NCI-H2107 treated with DMSO at 0.1 percent for 48 hours (cell line): ENCODE data around the gene CFAP100.
A peak's percentile ranks its signal among the peaks of the same experiment; 100 is the strongest.

Experiments
- DNase-seq: peaks from one replicate; lab custom pipeline; 2025; ENCODE audit not compliant: unreplicated experiment; lab: John Stamatoyannopoulos, UW

Gene CFAP100

DNA sequence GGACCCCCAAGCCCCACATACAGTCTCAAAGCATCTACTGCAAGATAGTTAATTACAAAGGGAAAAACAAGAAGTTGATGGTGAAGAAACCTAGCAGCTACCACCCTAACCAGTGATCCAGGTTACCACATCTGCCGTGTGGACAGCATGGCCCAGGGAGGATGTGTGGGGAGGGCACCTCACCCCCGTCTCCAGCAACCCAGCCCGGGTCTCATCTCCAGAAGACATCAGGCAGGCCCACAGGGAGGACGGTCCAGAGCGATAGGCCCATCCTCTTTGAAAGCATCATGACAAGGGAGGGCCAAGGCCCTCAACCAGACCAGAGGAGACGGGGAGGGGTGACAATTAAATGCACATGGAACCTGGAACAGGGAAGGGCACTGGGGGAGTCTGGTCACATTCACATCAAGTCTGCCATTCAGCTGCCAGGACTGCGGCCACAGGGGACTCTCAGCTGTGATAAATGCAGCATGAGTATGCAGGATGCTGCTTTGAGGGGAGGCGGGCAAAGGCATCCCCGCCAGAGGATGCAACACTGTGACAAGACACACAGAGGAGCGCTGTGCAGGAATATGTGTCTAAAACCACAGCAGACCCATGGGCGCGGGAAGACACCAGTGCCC, 62.2 kb downstream of the CFAP100 start:
- no peak for DNase-seq

DNA sequence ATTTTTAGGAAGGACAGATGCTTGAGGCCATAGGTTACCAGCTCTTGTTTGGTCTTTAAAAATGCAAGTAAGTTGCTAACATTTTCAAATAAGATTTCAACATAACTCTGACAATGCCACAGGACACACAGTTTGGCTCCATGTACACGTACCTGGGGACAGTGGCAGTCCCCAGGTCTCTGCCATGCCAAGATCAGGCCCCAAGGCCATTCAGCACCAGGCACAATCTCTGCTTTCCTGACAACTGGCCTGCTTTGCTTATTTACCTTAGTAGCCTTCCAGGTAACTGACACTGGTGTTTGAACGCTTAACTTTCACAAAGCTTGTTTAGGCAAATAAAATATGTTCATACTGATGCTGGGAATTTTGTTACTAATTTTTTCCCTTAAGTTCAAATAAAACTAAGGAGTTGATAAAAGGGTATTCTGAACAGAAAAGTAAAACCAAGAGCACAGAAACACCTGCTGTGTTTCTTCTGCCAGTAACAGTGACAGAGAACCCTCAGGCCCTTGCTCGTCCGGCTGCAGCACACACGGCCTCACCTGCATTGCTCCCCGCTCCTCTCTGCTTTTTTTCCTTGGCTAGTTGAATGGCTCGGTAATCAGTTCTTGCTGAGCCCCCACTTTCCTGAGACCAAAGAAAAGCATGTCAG, 64.5 kb downstream of the CFAP100 start:
- no peak for DNase-seq

DNA sequence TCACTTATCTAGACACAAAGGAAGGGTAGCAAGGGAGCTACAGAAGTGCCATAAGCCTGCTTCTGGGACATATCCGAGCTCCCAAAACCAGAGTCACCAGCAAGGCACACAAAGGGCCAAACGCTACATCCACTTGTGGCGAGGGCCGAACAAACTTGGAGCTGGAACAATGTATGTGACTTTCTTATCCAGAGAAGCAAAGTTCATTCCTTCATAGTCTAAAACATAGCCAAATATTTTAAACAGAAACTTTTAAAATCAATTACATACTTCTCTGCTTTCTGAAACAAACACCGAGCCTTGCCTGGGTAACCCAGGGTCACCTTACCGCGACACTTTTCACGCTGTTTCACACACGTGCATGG, 65.0 kb downstream of the CFAP100 start:
- no peak for DNase-seq

DNA sequence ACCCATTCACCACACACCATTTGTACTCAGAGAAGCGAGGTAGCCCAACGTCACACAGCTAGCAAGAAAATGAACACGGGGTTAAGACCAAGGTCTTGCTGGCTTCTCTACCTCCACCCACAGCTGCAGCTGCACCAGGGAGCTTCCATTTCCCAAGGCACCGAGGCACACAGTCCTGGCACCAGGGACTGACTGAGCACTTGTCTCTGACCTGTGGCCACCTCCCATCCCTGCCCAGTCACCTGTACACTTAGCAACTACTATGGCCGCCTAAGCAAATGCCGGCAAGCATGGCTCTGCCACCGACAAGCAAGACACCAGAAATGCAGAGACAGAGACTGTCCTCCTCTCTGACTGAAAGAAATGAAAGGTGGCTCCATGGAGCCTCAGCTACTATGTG, 65.7 kb downstream of the CFAP100 start:
- no peak for DNase-seq

DNA sequence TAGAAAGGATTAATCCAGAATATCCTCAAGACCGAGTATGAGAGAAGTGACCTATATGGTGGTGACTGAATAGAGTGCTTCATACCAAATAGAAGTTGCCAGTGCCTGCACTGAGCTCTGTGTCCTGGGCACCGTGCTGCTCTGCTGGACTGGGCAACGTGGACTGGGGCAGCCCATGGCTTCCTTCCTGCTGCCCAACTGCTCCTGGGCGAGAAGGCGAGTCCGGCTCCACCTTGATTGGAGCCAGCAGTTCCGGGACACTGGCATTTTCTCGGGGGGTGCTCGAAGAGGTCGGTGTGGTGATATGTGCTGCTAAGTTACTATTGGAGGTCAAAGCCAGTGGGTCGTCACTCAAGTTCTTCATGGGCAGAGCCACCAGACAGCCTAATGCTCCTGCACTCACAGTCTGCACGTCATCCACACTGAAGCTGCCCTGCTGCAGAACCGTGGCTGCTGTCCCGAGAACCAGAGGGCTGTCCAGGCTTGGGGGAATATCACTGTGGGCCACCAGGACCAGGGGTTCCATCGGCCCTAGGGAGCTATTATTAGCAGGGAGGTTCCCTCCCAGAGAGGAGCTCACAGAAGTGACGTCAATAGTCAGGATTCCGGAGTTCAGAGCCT, 66.9 kb downstream of the CFAP100 start:
- DNase-seq: no peak

DNA sequence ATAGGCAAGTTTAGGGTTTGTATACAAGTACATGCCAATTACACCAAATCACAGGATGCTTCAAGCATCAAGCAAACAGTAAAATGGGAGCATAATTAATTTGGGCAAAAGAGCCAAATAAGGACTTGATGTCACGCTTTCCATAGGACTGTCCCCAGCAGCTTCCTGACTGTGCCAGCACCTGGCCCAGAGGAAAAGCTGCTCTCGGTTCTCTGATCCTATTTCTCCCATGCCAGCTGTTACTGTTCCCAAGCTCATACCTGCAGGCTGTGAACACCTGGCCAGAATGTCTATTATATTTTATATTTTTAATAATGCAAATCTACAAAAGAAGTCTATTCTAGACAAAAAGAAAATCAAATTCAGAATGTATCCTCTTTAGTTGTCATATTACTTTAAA, 68.8 kb downstream of the CFAP100 start:
- no peak for DNase-seq

DNA sequence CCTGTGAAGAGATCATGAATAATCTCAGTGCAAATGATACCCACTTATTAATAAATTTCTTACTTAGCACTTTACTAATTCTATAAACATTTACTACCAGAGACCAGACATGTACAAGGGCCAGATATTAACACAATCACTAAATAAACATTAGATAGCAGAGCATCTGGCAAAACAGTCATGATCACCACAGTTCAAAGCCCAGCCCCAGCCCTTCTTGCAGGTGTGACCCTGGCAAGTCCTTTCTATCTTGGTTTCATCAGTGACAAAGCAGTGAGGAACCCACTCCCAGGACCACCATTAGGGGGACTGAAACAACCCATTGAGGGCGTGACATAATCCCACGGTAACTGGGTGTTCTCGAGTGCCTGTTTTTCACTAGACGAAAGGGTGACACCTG, 69.4 kb downstream of the CFAP100 start:
- no peak for DNase-seq

DNA sequence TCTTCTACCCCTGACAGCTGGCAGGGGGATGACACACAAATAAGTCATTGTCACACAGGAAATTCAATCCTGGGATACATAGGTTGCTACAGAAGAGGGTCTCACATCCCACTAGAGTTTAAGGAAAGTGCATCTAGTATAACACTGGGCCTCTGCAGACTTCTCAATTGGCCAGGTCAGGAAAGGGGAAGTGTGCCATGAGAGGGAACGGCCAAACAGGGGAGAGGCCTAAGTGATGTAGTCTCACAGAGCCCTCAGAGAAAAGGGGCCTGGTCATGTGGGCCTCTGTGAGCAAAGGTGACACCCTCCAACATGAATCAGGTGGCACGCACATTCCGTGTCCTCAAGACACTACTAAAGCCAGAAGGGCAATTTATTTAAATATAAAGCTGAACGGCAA, 69.8 kb downstream of the CFAP100 start:
- no peak for DNase-seq

DNA sequence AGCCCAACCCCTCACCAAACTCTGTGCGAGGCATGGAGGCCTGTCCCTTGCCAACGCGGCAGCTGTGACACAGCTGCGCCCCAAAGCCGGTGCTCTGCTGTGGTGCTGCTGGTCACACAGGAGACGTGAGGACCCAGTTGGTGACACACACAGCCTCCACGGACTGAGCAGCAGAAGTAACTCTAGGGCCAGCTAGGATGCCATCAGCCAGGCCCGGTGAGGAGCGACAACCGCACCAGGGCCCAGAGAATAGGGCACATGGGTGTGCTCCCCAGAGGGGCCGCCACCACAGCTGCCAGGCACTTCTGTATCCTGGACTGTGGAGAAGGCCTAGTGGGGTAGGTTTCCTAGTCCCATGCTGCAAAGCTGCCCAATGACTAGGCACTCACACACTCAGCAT, 70.3 kb downstream of the CFAP100 start:
- no peak for DNase-seq

DNA sequence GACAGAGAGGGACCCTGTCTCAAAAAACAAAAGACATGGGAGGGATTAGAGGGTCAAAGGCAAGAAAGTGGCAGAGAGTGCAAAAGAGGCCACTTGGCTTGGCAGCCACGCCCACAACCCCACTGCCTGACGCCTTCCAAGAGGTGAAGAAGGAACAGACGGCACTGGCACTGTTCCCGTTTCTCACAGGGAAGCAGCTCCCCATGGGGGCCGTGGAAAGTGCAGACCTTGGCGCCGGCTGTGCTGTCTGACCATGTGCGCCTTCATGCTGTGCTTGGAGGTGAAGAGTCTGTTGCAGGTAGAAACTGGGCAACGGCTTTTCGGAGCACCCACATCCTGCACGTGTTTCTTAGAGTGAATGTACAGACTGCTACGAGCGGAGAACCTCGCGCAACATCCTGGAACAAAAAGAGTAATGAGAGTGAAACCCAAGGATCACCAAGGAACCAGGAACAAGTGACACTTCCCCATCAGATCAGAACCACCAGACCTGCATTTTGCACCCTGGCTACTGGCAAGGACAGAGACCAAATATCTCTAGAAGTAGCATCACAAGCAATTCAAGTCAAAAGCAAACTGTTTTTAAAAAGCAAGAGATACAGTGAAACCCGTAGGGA, 71.3 kb downstream of the CFAP100 start:
- DNase-seq: no peak

DNA sequence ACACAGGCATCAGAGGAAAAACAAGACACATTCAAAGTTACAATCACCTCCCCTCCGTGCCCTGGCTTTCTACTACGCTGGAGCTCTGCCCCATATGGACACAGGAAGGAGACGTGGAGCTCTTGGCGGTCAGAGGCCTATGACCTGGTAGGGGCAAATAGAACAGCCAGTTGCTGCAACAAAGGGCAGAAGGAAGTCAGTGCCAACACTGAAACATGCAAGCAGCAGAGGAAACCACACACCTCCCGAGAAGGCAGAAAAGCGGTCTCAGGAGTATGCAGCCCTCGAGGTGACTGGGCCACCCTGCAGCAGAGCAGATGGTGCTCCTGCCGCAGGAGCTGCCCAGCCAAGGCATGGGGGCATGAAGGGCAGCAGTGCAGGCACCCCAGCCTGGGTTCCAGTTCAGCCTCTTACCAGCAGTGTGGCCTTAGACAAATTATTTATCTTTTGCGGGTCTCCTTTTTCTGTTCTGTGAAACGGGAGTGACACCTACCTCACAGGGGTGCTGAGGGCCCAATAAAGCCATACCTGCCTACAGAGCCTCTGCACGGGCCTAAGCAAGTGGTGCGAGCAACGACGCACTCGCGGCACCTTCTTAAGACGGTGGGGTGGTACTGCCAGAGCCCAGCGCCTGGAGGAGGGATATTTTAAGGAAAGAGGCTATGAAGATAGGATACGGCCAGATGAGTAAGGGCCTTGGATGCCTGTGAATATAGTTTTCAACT, 72.3 kb downstream of the CFAP100 start:
- no peak for DNase-seq

DNA sequence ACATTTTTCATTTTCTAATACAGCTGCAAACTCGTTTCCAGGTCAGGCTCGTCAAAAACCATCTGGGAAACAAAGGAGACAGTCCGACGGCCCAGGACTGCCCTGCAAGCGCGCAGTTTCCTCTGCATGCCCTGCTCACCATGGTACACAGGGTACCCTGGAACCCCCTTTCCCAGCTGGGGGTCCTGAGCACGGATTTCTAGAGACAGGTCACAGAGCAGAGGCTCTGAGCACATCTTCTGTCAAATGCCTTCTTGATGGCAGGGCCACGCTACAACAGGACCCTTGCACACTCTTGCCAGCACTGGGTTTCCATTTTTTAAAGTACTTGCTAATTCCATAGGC, 72.9 kb downstream of the CFAP100 start:
- DNase-seq: no peak

DNA sequence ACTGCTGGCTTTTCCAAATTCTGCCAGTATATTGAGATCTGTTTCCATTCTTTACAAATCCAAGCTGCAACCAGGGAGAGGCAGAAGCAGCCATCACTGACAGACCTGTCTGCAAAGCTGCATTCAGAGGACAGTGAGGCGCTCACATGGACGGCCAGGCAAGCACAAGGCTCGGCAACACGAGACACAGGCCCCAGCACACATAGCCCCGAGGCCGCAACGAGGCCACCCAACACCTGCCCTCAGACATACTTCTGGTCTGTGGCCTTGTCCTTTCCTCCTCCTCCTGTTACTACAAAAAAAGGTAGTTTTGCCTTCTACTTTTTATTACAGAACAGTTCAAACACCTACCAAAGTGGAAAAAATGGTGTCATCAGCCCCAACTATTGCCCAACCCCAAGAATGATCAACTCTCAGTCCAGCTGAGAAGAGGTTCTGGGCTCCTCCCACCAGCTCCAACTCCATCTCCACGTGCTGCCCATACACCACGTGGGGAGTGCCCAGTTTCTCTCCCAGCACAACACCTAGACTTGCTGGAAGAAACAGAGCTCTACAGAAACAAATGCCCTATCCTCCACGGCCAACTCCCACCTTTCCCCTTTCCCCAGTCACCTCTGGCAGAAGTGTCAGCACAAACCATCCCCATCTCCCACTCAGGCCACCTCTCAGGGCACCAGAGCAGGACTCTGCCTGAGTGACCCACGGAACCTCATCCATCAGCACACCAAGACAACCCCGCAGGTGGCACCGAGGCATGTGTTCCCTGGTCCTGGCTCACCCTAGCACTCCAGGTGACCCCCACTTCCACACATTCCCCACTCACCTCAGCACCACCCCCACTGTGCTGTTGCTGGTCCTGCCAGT, 73.6 kb downstream of the CFAP100 start:
- no peak for DNase-seq

DNA sequence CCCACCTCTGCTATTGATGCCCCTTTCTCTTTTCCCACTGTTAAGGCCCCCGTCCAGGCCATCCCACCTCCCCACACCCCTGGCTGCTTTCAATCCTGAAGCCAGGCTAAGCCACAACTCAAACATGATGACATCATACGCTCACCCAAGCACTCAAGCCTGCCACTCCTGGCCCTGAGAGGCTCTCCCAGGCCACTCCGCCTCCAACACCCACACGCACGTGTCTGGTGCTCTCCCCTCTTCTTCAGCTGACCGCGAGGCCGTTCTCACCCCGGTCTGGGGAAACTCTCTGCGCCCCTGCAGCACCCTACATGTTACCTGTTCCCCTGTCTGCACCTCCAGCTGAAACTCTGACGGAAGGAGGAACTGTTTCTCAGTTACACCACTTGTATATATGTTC, 74.8 kb downstream of the CFAP100 start:
- no peak for DNase-seq

DNA sequence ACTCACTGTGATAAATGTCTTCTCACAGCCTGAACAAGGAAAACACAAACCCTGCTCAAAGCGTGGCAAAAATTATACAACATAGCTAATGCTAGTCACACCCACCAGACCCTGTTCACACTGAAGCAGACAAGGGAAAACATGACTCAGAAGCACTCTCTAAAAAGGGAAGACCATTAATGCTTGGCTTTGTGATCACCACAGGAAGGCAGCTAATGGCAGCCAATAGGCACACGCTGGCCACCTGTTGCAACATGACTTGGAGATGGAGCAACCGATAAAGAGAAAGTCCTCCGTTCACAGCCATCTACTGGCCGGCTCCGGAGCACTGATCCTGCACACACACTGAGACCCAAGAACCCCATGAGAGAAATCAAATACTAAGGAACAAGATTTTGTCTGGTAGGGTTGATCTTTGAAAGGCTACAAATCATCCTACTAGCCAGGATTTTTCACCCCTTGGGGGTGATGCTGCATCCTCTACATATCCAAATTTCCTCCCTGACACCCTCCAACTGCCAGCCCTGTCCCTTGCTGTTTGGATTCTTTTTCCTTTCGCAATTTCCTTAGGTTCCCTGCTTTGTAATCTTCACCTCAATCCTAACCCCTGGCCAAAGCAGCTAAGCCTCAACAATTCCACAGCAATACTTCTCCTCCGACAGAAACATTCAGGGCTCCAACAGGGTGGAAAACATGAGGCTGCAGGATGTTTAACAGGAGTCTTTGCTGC, 77.7 kb downstream of the CFAP100 start:
- DNase-seq: peak; percentile 79

DNA sequence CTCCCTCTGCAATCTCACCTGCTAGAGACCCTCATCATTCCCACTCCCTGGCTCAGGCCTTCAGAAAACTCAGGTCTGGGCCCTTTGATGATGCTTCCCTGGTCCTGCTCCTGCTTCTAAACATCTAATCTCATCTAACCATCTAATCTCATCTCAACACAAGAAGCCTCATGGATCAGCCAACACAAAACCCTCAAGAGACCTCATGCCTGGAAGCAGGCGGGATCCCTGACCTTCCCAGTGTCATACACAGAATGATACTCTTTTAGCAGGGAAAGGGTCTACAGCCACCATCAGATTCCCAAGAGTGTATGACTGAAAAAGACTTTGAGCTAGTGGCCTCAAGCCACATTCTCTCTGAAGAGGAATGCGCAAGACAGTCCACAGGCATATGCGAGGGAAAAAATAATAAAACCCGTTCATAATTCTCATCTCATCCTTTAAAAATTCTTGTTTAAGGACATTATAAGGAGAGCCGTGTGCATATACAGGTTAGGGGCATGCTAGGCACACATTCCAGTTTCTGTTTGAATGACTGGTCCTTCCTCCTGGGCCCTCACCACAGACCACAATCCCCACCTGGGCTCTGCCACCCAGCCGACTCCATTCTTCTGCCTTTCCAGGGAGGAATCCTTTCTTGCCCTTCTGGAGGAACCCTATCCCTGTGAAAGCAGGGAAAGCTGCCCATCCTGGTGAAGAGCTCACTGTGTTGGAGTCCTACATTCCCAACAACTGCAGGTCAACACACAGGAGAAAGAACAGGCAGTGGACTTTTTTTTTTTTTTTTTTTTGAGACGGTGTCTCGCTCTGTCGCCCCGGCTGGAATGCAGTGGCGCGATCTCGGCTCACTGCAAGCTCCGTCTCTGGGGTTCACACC, 78.8 kb downstream of the CFAP100 start:
- DNase-seq: peak; percentile 31

DNA sequence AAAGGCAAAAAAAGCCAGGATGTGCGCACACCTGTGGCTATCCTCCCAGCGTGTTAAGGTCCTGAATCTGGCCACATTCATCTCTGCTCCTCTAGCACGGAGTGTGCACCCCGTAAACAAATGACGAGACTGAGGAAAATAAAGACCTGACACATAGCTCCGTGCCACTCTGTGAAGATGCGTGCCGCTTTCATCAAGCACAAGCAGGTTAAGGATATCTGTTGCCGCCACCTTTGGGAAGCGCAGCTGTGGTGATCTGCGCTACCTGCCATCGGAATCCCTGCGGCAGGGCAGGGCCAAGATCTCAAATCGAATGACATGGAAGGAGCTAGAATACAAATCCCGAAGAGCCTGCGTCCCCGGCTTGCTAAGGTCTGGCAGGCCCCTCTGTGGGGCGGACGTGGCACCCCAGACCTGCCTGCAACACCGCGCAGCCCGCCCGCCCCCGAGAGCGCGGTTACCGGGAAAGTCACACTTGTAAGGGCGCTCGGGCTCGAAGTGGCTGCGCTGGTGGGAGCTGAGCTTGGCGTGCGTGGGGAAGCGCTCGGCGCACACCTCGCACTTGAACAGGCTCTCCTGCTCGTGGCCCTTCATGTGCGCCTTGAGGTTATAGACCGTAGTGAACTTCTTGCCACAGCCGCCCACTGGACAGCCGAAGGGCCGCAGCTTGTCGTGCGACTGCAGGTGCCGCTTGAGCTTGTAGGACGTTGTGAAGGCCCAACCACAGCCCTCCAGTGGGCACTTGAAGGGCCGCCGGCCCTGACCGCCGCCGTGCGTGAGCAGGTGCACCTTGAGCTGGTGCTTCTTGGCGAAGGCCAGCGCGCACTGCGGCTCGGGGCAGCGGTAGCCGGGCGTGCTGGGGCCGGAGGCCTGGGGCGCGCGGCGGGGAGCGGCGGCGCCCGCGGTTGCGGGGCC, 80.0 kb downstream of the CFAP100 start:
- DNase-seq: peak; percentile 33
